PC-3 (cell line): ENCODE measurements around the gene SRGAP3. TPM values are rescaled to one million over a fixed set of nuclear protein-coding genes. Genes with fewer than 3 reads are reported as not detected.

ENCODE experiments used
- ATAC-seq: fragments of 200-7000 bp; cut with Tn5 transposase; 2 replicates; pipeline ENCODE4 v1.9.1; 2020; ENCODE audit warnings: mild to moderate bottlenecking, moderate library complexity
- BruUV-seq: library from RNA; stranded (reverse); fragments of 400-500 nt; replicated peaks from 2 replicates; lab custom pipeline; 2021; lab: Mats Ljungman, UMichigan
- CTCF ChIA-PET: fragments of 300-600 bp; sonication (Branson Sonifier 250); formaldehyde crosslinking; loops from one replicate; lab custom pipeline; 2022; ENCODE audit warnings: antibody characterized with exemption; lab: Charles Lee
- POLR2A ChIA-PET: fragments of 300-600 bp; sonication (Branson Sonifier 250); formaldehyde crosslinking; loops from one replicate; lab custom pipeline; 2022; ENCODE audit warnings: antibody characterized with exemption; ENCODE audit not compliant: unreplicated experiment; lab: Charles Lee
- DNase-seq: peaks from one replicate; pipeline ENCODE4 v3.0.0-alpha.2; 2015
- H2AFZ ChIP-seq: fragments of 300-600 bp; sonication (generic); 2 replicates; pipeline ENCODE4 v1.6.0; 2016; ENCODE audit warnings: antibody characterized with exemption, low read length
- H3F3A ChIP-seq: fragments of 300-600 bp; sonication (generic); one replicate; pipeline ENCODE4 v1.6.0; 2017; ENCODE audit warnings: antibody characterized with exemption, low read length, control low read depth, mild to moderate bottlenecking; ENCODE audit not compliant: unreplicated experiment
- H3K27ac ChIP-seq: fragments of 300-600 bp; sonication (generic); 2 replicates; pipeline ENCODE4 v1.5.1; 2016; ENCODE audit warnings: mild to moderate bottlenecking, low read length
- H3K27me3 ChIP-seq: fragments of 300-600 bp; sonication (generic); 2 replicates; pipeline ENCODE4 v1.6.1; 2016; ENCODE audit warnings: low read length, mixed read lengths
- H3K36me3 ChIP-seq: fragments of 300-600 bp; sonication (generic); 2 replicates; pipeline ENCODE4 v1.6.1; 2016; ENCODE audit warnings: low read depth, mixed run types, low read length, mixed read lengths
- H3K4me1 ChIP-seq: fragments of 300-600 bp; sonication (generic); 2 replicates; pipeline ENCODE4 v1.5.1; 2016; ENCODE audit warnings: low read length; ENCODE audit not compliant: insufficient read depth
- H3K4me2 ChIP-seq: fragments of 300-600 bp; sonication (generic); 2 replicates; pipeline ENCODE4 v1.6.0; 2016; ENCODE audit warnings: low read length
- H3K4me3 ChIP-seq: fragments of 300-600 bp; sonication (generic); 2 replicates; pipeline ENCODE4 v1.5.1; 2016; ENCODE audit warnings: mild to moderate bottlenecking, low read length, mixed read lengths
- H3K79me2 ChIP-seq: fragments of 300-600 bp; sonication (generic); 2 replicates; pipeline ENCODE4 v1.6.1; 2017; ENCODE audit warnings: low read length, mixed read lengths
- H3K9ac ChIP-seq: fragments of 300-600 bp; sonication (generic); 2 replicates; pipeline ENCODE4 v1.6.0; 2016; ENCODE audit warnings: mild to moderate bottlenecking, low read length
- H3K9me2 ChIP-seq: fragments of 300-600 bp; sonication (generic); replicated peaks from 2 replicates; pipeline ENCODE4 v1.6.1; 2016; ENCODE audit warnings: mixed run types, low read length, mixed read lengths
- H3K9me3 ChIP-seq: fragments of 300-600 bp; sonication (generic); 2 replicates; pipeline ENCODE4 v1.6.1; 2016; ENCODE audit warnings: low read length, mixed read lengths
- H4K20me1 ChIP-seq: fragments of 300-600 bp; sonication (generic); 2 replicates; pipeline ENCODE4 v1.6.1; 2016; ENCODE audit warnings: low read length, mixed read lengths
- CTCF ChIP-seq: fragments of 300-600 bp; sonication (generic); conservative IDR thresholded peaks from 2 replicates; pipeline ENCODE4 v1.5.1; 2017; ENCODE audit warnings: antibody characterized with exemption, low read depth, mild to moderate bottlenecking, low read length
- EZH2 ChIP-seq: fragments of 300-600 bp; sonication (generic); IDR thresholded peaks from one replicate; pipeline ENCODE4 v1.6.1; 2017; ENCODE audit warnings: antibody characterized with exemption, mild to moderate bottlenecking, low read length; ENCODE audit not compliant: unreplicated experiment
- EZH2phosphoT487 ChIP-seq: fragments of 300-600 bp; sonication (generic); IDR thresholded peaks from 2 replicates; pipeline ENCODE4 v1.6.1; 2018; ENCODE audit warnings: mild to moderate bottlenecking, antibody characterized with exemption, low read length, borderline replicate concordance
- intact Hi-C: fragments of 100-400 bp; cut with micrococcal nuclease; formaldehyde crosslinking; loops from 2 replicates; pipeline ENCODE4 v1.9.0; 2023
- total RNA-seq: library from RNA; depleted of rRNA; stranded (reverse); fragments of >200 nt; gene quantifications from 2 replicates; pipeline ENCODE4 v1.2.3, GENCODE V29; 2014

The SRGAP3 gene
- total RNA-seq, 1 experiment from 2014 or later, result 7.5 TPM

GRCh38 chr3:9248522-9249271, 749 bp downstream of the SRGAP3 start:
- Histone ChIP-seq H2AFZ (peak overlapping the region; percentile 80), H3K79me2 (no peaks in the 10 kb centered on the region), H3K27me3 (no peaks in the 10 kb centered on the region), H3K9ac (peak overlapping the region; percentile 51), H4K20me1 (0 out of 2 replicates have a peak, but pooled peaks cover 3% of the 10 kb centered on the region), H3K9me3 (no peaks in the 10 kb centered on the region), H3K4me3 (peak overlapping the region; percentile 77), H3K9me2 (no peaks in the 10 kb centered on the region), H3K4me2 (peak overlapping the region; percentile 94), H3K27ac (peak overlapping the region; percentile 39), H3K36me3 (no peaks in the 10 kb centered on the region), H3F3A (no peaks in the 10 kb centered on the region), H3K4me1 (peaks cover 42% of the 10 kb centered on the region)
- DNase-seq (peak; percentile 69), ATAC-seq (peak; percentile 34)
- TF ChIP-seq CTCF (no peak), EZH2 (no peak)
- ChIA-PET POLR2A (interaction anchor here (0.5 to 0.7 kb wide), 6 partner anchors 23 to 236 kb away, joined by 3 to 21 read pairs (median 4); no protein-coding TSS in a partner anchor), CTCF (interaction anchor here (0.6 to 2.7 kb wide), 4 partner anchors 24 to 408 kb away, joined by 3 to 16 read pairs (median 4); no protein-coding TSS in a partner anchor)
- BruUV-seq, result no TSS peak
- intact Hi-C loops, result loop anchor here (1.0 to 5.0 kb wide), 8 partner anchors 22 to 181 kb away; no protein-coding TSS in a partner anchor

- Histone ChIP-seq H4K20me1 (0 out of 2 replicates have a peak, but pooled peaks cover 3% of the 10 kb centered on the region), H3K4me1 (peaks cover 35% of the 10 kb centered on the region), H3K4me3 (peak overlapping the region; percentile 77), H3K9ac (peak overlapping the region; percentile 51), H3F3A (no peaks in the 10 kb centered on the region), H3K27me3 (no peaks in the 10 kb centered on the region), H3K4me2 (peak overlapping the region; percentile 94), H3K36me3 (no peaks in the 10 kb centered on the region), H3K27ac (peak overlapping the region; percentile 39), H3K9me2 (no peaks in the 10 kb centered on the region), H3K9me3 (no peaks in the 10 kb centered on the region), H2AFZ (peak overlapping the region; percentile 80), H3K79me2 (no peaks in the 10 kb centered on the region)
- DNase-seq (no peak), ATAC-seq (peak; percentile 11)
- intact Hi-C loops, result loop anchor here (1.0 to 5.0 kb wide), 5 partner anchors 22 to 181 kb away; no protein-coding TSS in a partner anchor
- CTCF ChIA-PET, result interaction anchor here (2.7 kb wide), 1 partner anchor 54 kb away, joined by 16 read pairs; no protein-coding TSS in a partner anchor
- POLR2A ChIA-PET, result no interaction called here
- TF ChIP-seq CTCF, result no peak
- TF ChIP-seq EZH2phosphoT487, result no peak
- TF ChIP-seq EZH2, result no peak
- no TSS peak for BruUV-seq
Measured at GRCh38 chr3:9247941-9248521, 1.4 kb downstream of the SRGAP3 start.
